Neuronal stem cell (in vitro differentiated cells): ENCODE measurements around the gene PHF14.

ENCODE experiments used
- DNase-seq: peaks from one replicate; pipeline ENCODE4 v3.0.0-alpha.2; 2013; ENCODE audit warnings: low spot score
- H2AFZ ChIP-seq: one replicate; pipeline ENCODE4 v1.6.1; 2013; ENCODE audit warnings: mild to moderate bottlenecking, low read length, inconsistent platforms
- H2AK5ac ChIP-seq: 2 replicates; pipeline ENCODE4 v1.6.1; 2013; ENCODE audit warnings: low read depth, mild to moderate bottlenecking, inconsistent platforms, low read length, moderate library complexity, mixed read lengths
- H2BK120ac ChIP-seq: 2 replicates; pipeline ENCODE4 v1.6.1; 2013; ENCODE audit warnings: low read depth, mild to moderate bottlenecking, inconsistent platforms, low read length, moderate library complexity, mixed read lengths
- H2BK12ac ChIP-seq: one replicate; pipeline ENCODE4 v1.6.1; 2013; ENCODE audit warnings: low read length, inconsistent platforms
- H2BK15ac ChIP-seq: 2 replicates; pipeline ENCODE4 v1.6.1; 2013; ENCODE audit warnings: mild to moderate bottlenecking, low read length, inconsistent platforms, mixed read lengths
- H2BK5ac ChIP-seq: one replicate; pipeline ENCODE4 v1.6.1; 2013; ENCODE audit warnings: inconsistent platforms, mild to moderate bottlenecking, low read length, moderate library complexity
- H3K14ac ChIP-seq: one replicate; pipeline ENCODE4 v1.6.1; 2013; ENCODE audit warnings: low read length, inconsistent platforms
- H3K18ac ChIP-seq: 2 replicates; pipeline ENCODE4 v1.6.1; 2013; ENCODE audit warnings: low read length, inconsistent platforms
- H3K23ac ChIP-seq: 2 replicates; pipeline ENCODE4 v1.6.1; 2013; ENCODE audit warnings: low read depth, mild to moderate bottlenecking, mixed read lengths, low read length, inconsistent platforms; ENCODE audit not compliant: poor library complexity
- H3K27ac ChIP-seq: replicated peaks from 3 replicates; pipeline ENCODE4 v1.5.1; 2013; ENCODE audit warnings: low read length, inconsistent platforms
- H3K27me3 ChIP-seq, 3 experiments: 2 replicates each; pipeline ENCODE4 v1.6.1; 2013; ENCODE audit warnings: low read length in 3 of 3, mild to moderate bottlenecking in 2 of 3, inconsistent platforms in 1 of 3, low read depth in 1 of 3, mixed read lengths in 1 of 3, moderate library complexity in 1 of 3; ENCODE audit not compliant: control insufficient read depth in 3 of 3, insufficient read depth in 3 of 3
- H3K36me3 ChIP-seq, 2 donors: replicated peaks in 1 of 2; 2 replicates each; pipeline ENCODE4 v1.6.1; 2013; ENCODE audit warnings: low read length in 2 of 2; ENCODE audit not compliant: control insufficient read depth in 2 of 2, insufficient read depth in 2 of 2
- H3K4ac ChIP-seq: 2 replicates; pipeline ENCODE4 v1.6.1; 2013; ENCODE audit warnings: inconsistent platforms, mild to moderate bottlenecking, low read length, moderate library complexity
- H3K4me1 ChIP-seq, 2 donors: 1 replicate in 1 of 2; 2 replicates in 1 of 2; pipeline ENCODE4 v1.6.1; 2013; ENCODE audit warnings: low read length in 2 of 2, low read depth in 1 of 2; ENCODE audit not compliant: control insufficient read depth in 2 of 2, insufficient read depth in 1 of 2
- H3K4me2 ChIP-seq: one replicate; pipeline ENCODE4 v1.6.1; 2013; ENCODE audit warnings: mild to moderate bottlenecking, low read length, inconsistent platforms; ENCODE audit not compliant: insufficient read depth, poor library complexity, severe bottlenecking
- H3K4me3 ChIP-seq, 2 donors: 2 replicates each; pipeline ENCODE4 v1.5.1; 2013; ENCODE audit warnings: low read length in 2 of 2, mild to moderate bottlenecking in 2 of 2, inconsistent platforms in 1 of 2, moderate library complexity in 1 of 2
- H3K79me1 ChIP-seq: one replicate; pipeline ENCODE4 v1.6.1; 2013; ENCODE audit warnings: low read depth, mild to moderate bottlenecking, inconsistent platforms, low read length, moderate library complexity
- H3K9ac ChIP-seq: one replicate; pipeline ENCODE4 v1.6.1; 2013; ENCODE audit warnings: mild to moderate bottlenecking, low read depth, low read length, inconsistent platforms; ENCODE audit not compliant: poor library complexity
- H3K9me3 ChIP-seq, 2 donors: replicated peaks in 1 of 2; 2 replicates each; pipeline versions ENCODE3 to v1.6.1; 2013; ENCODE audit warnings: low read length in 2 of 2, mild to moderate bottlenecking in 2 of 2, inconsistent platforms in 1 of 2, low read depth in 1 of 2, mixed read lengths in 1 of 2, moderate library complexity in 1 of 2; ENCODE audit not compliant: control insufficient read depth in 2 of 2, insufficient read depth in 1 of 2
- H4K8ac ChIP-seq: one replicate; pipeline ENCODE4 v1.6.1; 2013; ENCODE audit warnings: low read depth, mild to moderate bottlenecking, inconsistent platforms, low read length, moderate library complexity
- H4K91ac ChIP-seq: one replicate; pipeline ENCODE4 v1.6.1; 2013; ENCODE audit warnings: low read length, low read depth, mild to moderate bottlenecking, inconsistent platforms; ENCODE audit not compliant: poor library complexity
- WGBS, 2 donors: extraction: QIAGEN DNeasy Blood & Tissue Kit; methylation state at CpG; one replicate each; pipeline ENCODE4 v1.1.7; 2013; ENCODE audit warnings: missing lambda C conversion rate in 2 of 2, mixed read lengths in 1 of 2; ENCODE audit not compliant: insufficient read length in 2 of 2, insufficient replicate concordance in 1 of 2; ENCODE audit errors: extremely low coverage in 2 of 2; 5-methylcytosine and 5-hydroxymethylcytosine counted together

PHF14 gene

GRCh38 chr7:11181590-11181989 lies 207.9 kb downstream of the PHF14 start:
- H3K9me3 ChIP-seq = peaks cover 3 to 21% of the 10 kb centered on the region in 2 donors
- WGBS, 2 donors = no CpG with 5 or more reads among the region's 10 CpGs
- H4K91ac ChIP-seq = no peak overlapping the region
- H3K36me3 ChIP-seq = no peaks in the 10 kb centered on the region
- H2BK12ac ChIP-seq = no peak overlapping the region
- no peaks in the 10 kb centered on the region for H3K79me1 ChIP-seq
- H3K14ac ChIP-seq = no peak overlapping the region
- no peak overlapping the region for H4K8ac ChIP-seq
- no peak for DNase-seq
- H3K4me3 ChIP-seq = no peak overlapping the region
- H2BK15ac ChIP-seq = no peak overlapping the region
- H2BK120ac ChIP-seq = no peak overlapping the region
- no peaks in the 10 kb centered on the region for H3K4me1 ChIP-seq
- H2AK5ac ChIP-seq = no peak overlapping the region
- H3K18ac ChIP-seq = no peak overlapping the region
- H2BK5ac ChIP-seq = no peak overlapping the region
- no peak overlapping the region for H3K4me2 ChIP-seq
- H2AFZ ChIP-seq = no peak overlapping the region
- H3K23ac ChIP-seq = no peak overlapping the region
- H3K27ac ChIP-seq = no peak overlapping the region
- no peaks in the 10 kb centered on the region for H3K27me3 ChIP-seq
- no peak overlapping the region for H3K4ac ChIP-seq
- no peak overlapping the region for H3K9ac ChIP-seq

- no peak overlapping the region for H2BK15ac ChIP-seq
- H4K8ac ChIP-seq = no peak overlapping the region
- H4K91ac ChIP-seq = no peak overlapping the region
- H3K4ac ChIP-seq = no peak overlapping the region
- no peak overlapping the region for H2AFZ ChIP-seq
- no peak overlapping the region for H2BK120ac ChIP-seq
- H3K36me3 ChIP-seq = no peaks in the 10 kb centered on the region
- no peaks in the 10 kb centered on the region for H3K27me3 ChIP-seq
- peaks cover 3 to 23% of the 10 kb centered on the region in 2 donors for H3K9me3 ChIP-seq
- no peak overlapping the region for H3K4me2 ChIP-seq
- H2BK12ac ChIP-seq = no peak overlapping the region
- no peak overlapping the region for H3K4me3 ChIP-seq
- no peak overlapping the region for H3K18ac ChIP-seq
- H2AK5ac ChIP-seq = no peak overlapping the region
- H2BK5ac ChIP-seq = no peak overlapping the region
- no peak overlapping the region for H3K14ac ChIP-seq
- no peak overlapping the region for H3K27ac ChIP-seq
- no peaks in the 10 kb centered on the region for H3K79me1 ChIP-seq
- WGBS, 2 donors = no CpG with 5 or more reads among the region's 1 CpG
- no peak for DNase-seq
- no peaks in the 10 kb centered on the region for H3K4me1 ChIP-seq
- no peak overlapping the region for H3K9ac ChIP-seq
- no peak overlapping the region for H3K23ac ChIP-seq
These were observed 209.1 kb downstream of the PHF14 start for GRCh38 chr7:11182736-11183135.

- no peak overlapping the region for H3K4ac ChIP-seq
- DNase-seq = no peak
- H4K8ac ChIP-seq = no peak overlapping the region
- H3K23ac ChIP-seq = no peak overlapping the region
- WGBS, 2 donors = no CpG with 5 or more reads among the region's 4 CpGs
- H2BK12ac ChIP-seq = no peak overlapping the region
- H2AFZ ChIP-seq = no peak overlapping the region
- H2AK5ac ChIP-seq = no peak overlapping the region
- H3K4me1 ChIP-seq = no peaks in the 10 kb centered on the region
- no peak overlapping the region for H3K4me2 ChIP-seq
- H2BK5ac ChIP-seq = no peak overlapping the region
- H3K4me3 ChIP-seq = no peak overlapping the region
- no peaks in the 10 kb centered on the region for H3K79me1 ChIP-seq
- no peak overlapping the region for H3K27ac ChIP-seq
- no peak overlapping the region for H2BK120ac ChIP-seq
- no peak overlapping the region for H2BK15ac ChIP-seq
- no peaks in the 10 kb centered on the region for H3K27me3 ChIP-seq
- H4K91ac ChIP-seq = no peak overlapping the region
- H3K14ac ChIP-seq = no peak overlapping the region
- no peak overlapping the region for H3K9ac ChIP-seq
- H3K36me3 ChIP-seq = no peaks in the 10 kb centered on the region
- peaks cover 3 to 23% of the 10 kb centered on the region in 2 donors for H3K9me3 ChIP-seq
- no peak overlapping the region for H3K18ac ChIP-seq
These were observed 211.6 kb downstream of the PHF14 start for GRCh38 chr7:11185179-11185815.

GRCh38 chr7:11188529-11189310 lies 215.0 kb downstream of the PHF14 start:
- no peak overlapping the region for H4K91ac ChIP-seq

More at GRCh38 chr7:11188529-11189310, 215.0 kb downstream of the PHF14 start:
- DNase-seq = no peak
- no CpG with 5 or more reads among the region's 8 CpGs for WGBS, 2 donors
- Histone ChIP-seq H4K8ac (no peak overlapping the region), H3K4me3 (no peak overlapping the region), H3K4me1 (peaks cover 4 to 9% of the 10 kb centered on the region in 2 donors), H3K27me3 (no peaks in the 10 kb centered on the region), H3K36me3 (no peaks in the 10 kb centered on the region), H3K27ac (no peak overlapping the region), H3K9me3 (peaks cover 3 to 12% of the 10 kb centered on the region in 2 donors), H3K9ac (no peak overlapping the region), H3K4ac (no peak overlapping the region), H2AK5ac (no peak overlapping the region), H2BK5ac (no peak overlapping the region), H3K14ac (no peak overlapping the region), H3K79me1 (no peaks in the 10 kb centered on the region), H2AFZ (no peak overlapping the region), H3K18ac (no peak overlapping the region), H3K4me2 (no peak overlapping the region), H2BK12ac (no peak overlapping the region), H2BK15ac (no peak overlapping the region), H2BK120ac (no peak overlapping the region), H3K23ac (no peak overlapping the region)
